IMR-90 (cell line): ENCODE measurements around the gene FNDC10. TPM values are rescaled to one million over a fixed set of nuclear protein-coding genes. Genes with fewer than 3 reads are reported as not detected.

ENCODE experiments used
- ATAC-seq: fragments of 200-7000 bp; cut with Tn5 transposase; 2 replicates; pipeline ENCODE4 v1.9.1; 2020; ENCODE audit warnings: low read depth, mild to moderate bottlenecking, moderate library complexity
- BruUV-seq: library from RNA; stranded (reverse); fragments of 400-500 nt; replicated peaks from 2 replicates; lab custom pipeline; 2021; lab: Mats Ljungman, UMichigan
- CTCF ChIA-PET: fragments of 300-600 bp; formaldehyde crosslinking; extraction: SDS; loops from one replicate; lab custom pipeline; 2021; ENCODE audit warnings: antibody characterized with exemption; lab: Yijun Ruan, JAX
- POLR2A ChIA-PET: fragments of 300-600 bp; sonication (Branson Sonifier 250); formaldehyde crosslinking; loops from one replicate; lab custom pipeline; 2022; ENCODE audit warnings: antibody characterized with exemption; ENCODE audit not compliant: unreplicated experiment; lab: Charles Lee
- DNase-seq: peaks from one replicate; pipeline ENCODE4 v3.0.0; 2013
- H2AFZ ChIP-seq: replicated peaks from 2 replicates; pipeline ENCODE3; 2013; ENCODE audit warnings: low read length, mild to moderate bottlenecking; ENCODE audit not compliant: poor library complexity
- H2AK5ac ChIP-seq: 2 replicates; pipeline ENCODE4 v1.6.1; 2013; ENCODE audit warnings: low read depth, low read length, inconsistent platforms
- H2AK9ac ChIP-seq: replicated peaks from 2 replicates; pipeline ENCODE3; 2013; ENCODE audit warnings: mild to moderate bottlenecking, low read depth, low read length, moderate library complexity; ENCODE audit not compliant: poor library complexity
- H2BK120ac ChIP-seq: 2 replicates; pipeline ENCODE4 v1.6.1; 2013; ENCODE audit warnings: low read depth, low read length, inconsistent platforms
- H2BK15ac ChIP-seq: 3 replicates; pipeline ENCODE4 v1.6.1; 2013; ENCODE audit warnings: low read depth, low read length, inconsistent platforms
- H2BK20ac ChIP-seq: 2 replicates; pipeline ENCODE4 v1.6.1; 2013; ENCODE audit warnings: low read depth, mild to moderate bottlenecking, inconsistent platforms, low read length, moderate library complexity
- H2BK5ac ChIP-seq: 2 replicates; pipeline ENCODE4 v1.6.1; 2013; ENCODE audit warnings: mild to moderate bottlenecking, low read depth, low read length, inconsistent platforms; ENCODE audit not compliant: poor library complexity, severe bottlenecking
- H3K14ac ChIP-seq: replicated peaks from 2 replicates; pipeline ENCODE4 v1.6.1; 2013; ENCODE audit warnings: low read depth, low read length, inconsistent platforms
- H3K18ac ChIP-seq: 2 replicates; pipeline ENCODE4 v1.6.1; 2013; ENCODE audit warnings: low read depth, low read length, control low read depth
- H3K23ac ChIP-seq: 2 replicates; pipeline ENCODE4 v1.6.1; 2013; ENCODE audit warnings: low read depth, low read length, inconsistent platforms
- H3K27ac ChIP-seq: 2 replicates; pipeline ENCODE4 v1.5.1; 2013; ENCODE audit warnings: mild to moderate bottlenecking, control low read depth, low read length; ENCODE audit not compliant: insufficient read depth
- H3K27me3 ChIP-seq: 2 replicates; pipeline ENCODE4 v1.6.1; 2013; ENCODE audit warnings: low read length; ENCODE audit not compliant: control insufficient read depth, insufficient read depth
- H3K36me3 ChIP-seq: 2 replicates; pipeline ENCODE4 v1.6.1; 2013; ENCODE audit warnings: low read length, mixed read lengths; ENCODE audit not compliant: control insufficient read depth, insufficient read depth
- H3K4ac ChIP-seq: 2 replicates; pipeline ENCODE4 v1.6.1; 2013; ENCODE audit warnings: low read depth, low read length, inconsistent platforms
- H3K4me1 ChIP-seq: 2 replicates; pipeline ENCODE4 v1.6.1; 2013; ENCODE audit warnings: low read length, mixed read lengths; ENCODE audit not compliant: control insufficient read depth, insufficient read depth
- H3K4me2 ChIP-seq: 2 replicates; pipeline ENCODE4 v1.6.1; 2013; ENCODE audit warnings: low read depth, mild to moderate bottlenecking, control low read depth, low read length, moderate library complexity
- H3K4me3 ChIP-seq: 2 replicates; pipeline ENCODE4 v1.5.1; 2013; ENCODE audit warnings: low read depth, mild to moderate bottlenecking, control low read depth, low read length, moderate library complexity; ENCODE audit not compliant: insufficient read depth
- H3K56ac ChIP-seq: 2 replicates; pipeline ENCODE4 v1.6.1; 2013; ENCODE audit warnings: low read length, inconsistent platforms; ENCODE audit not compliant: insufficient read depth; ENCODE audit errors: extremely low read depth
- H3K79me1 ChIP-seq, 2 experiments: 2 replicates each; pipeline ENCODE4 v1.6.1; 2013; ENCODE audit warnings: low read length in 2 of 2, inconsistent platforms in 1 of 2, low read depth in 1 of 2
- H3K9ac ChIP-seq: 2 replicates; pipeline ENCODE4 v1.6.1; 2013; ENCODE audit warnings: low read depth, low read length, control low read depth
- H3K9me1 ChIP-seq: 2 replicates; pipeline ENCODE4 v1.6.1; 2013; ENCODE audit warnings: low read length, inconsistent platforms; ENCODE audit not compliant: insufficient read depth
- H3K9me3 ChIP-seq: 2 replicates; pipeline ENCODE4 v1.6.1; 2013; ENCODE audit warnings: low read length; ENCODE audit not compliant: control insufficient read depth, insufficient read depth
- H4K20me1 ChIP-seq: 2 replicates; pipeline ENCODE4 v1.6.1; 2013; ENCODE audit warnings: low read length, inconsistent platforms; ENCODE audit not compliant: insufficient read depth
- H4K5ac ChIP-seq: 2 replicates; pipeline ENCODE4 v1.6.1; 2013; ENCODE audit warnings: mild to moderate bottlenecking, low read depth, low read length, control low read depth
- H4K8ac ChIP-seq, 2 experiments: 2 replicates each; pipeline ENCODE4 v1.6.1; 2013; ENCODE audit warnings: low read depth in 2 of 2, low read length in 2 of 2, control low read depth in 1 of 2, inconsistent platforms in 1 of 2
- H4K91ac ChIP-seq: 2 replicates; pipeline ENCODE4 v1.6.1; 2013; ENCODE audit warnings: low read depth, low read length, inconsistent platforms; ENCODE audit not compliant: insufficient read depth
- CHD1 ChIP-seq: IDR thresholded peaks from 2 replicates; pipeline ENCODE4 v1.6.1; 2012; ENCODE audit warnings: low read depth, low read length, improper control_type of control experiment
- CTCF ChIP-seq: conservative IDR thresholded peaks from 2 replicates; pipeline ENCODE4 v1.5.1; 2012; ENCODE audit warnings: mild to moderate bottlenecking, low read depth, low read length, improper control_type of control experiment
- ELK1 ChIP-seq: fragments of 150-350 bp; IDR thresholded peaks from 2 replicates; pipeline ENCODE4 v1.6.1; 2016; ENCODE audit warnings: low read depth, mild to moderate bottlenecking, low read length, moderate library complexity, borderline replicate concordance
- FOS ChIP-seq: fragments of 150-350 bp; IDR thresholded peaks from 2 replicates; pipeline ENCODE4 v1.6.1; 2016; ENCODE audit warnings: low read depth, low read length
- MAFK ChIP-seq: IDR thresholded peaks from 2 replicates; pipeline ENCODE4 v1.6.1; 2012; ENCODE audit warnings: low read depth, low read length, improper control_type of control experiment
- MAZ ChIP-seq: IDR thresholded peaks from 2 replicates; pipeline ENCODE4 v1.6.1; 2012; ENCODE audit warnings: low read depth, mild to moderate bottlenecking, low read length, improper control_type of control experiment, moderate library complexity, borderline replicate concordance
- MXI1 ChIP-seq: IDR thresholded peaks from 2 replicates; pipeline ENCODE4 v1.6.1; 2012; ENCODE audit warnings: low read depth, mild to moderate bottlenecking, low read length, moderate library complexity, borderline replicate concordance
- POLR2A ChIP-seq: IDR thresholded peaks from 2 replicates; pipeline ENCODE4 v1.6.1; 2012; ENCODE audit warnings: mild to moderate bottlenecking, low read depth, low read length
- RCOR1 ChIP-seq: IDR thresholded peaks from 2 replicates; pipeline ENCODE4 v1.6.1; 2012; ENCODE audit warnings: mild to moderate bottlenecking, low read length, improper control_type of control experiment; ENCODE audit not compliant: insufficient replicate concordance
- SMC3 ChIP-seq: fragments of 150-350 bp; IDR thresholded peaks from 2 replicates; pipeline ENCODE4 v1.6.1; 2016; ENCODE audit warnings: low read depth, mild to moderate bottlenecking, antibody characterized with exemption, low read length, moderate library complexity
- WGBS, 2 experiments: methylation state at CpG; one replicate each; pipeline versions ENCODE4 v1.1.5 to v1.1.7; 2013; ENCODE audit warnings: missing lambda C conversion rate in 2 of 2; ENCODE audit not compliant: insufficient read length in 1 of 2; ENCODE audit errors: extremely low coverage in 2 of 2; 5-methylcytosine and 5-hydroxymethylcytosine counted together
- dilution Hi-C: fragments of 300-500 bp; cut with HindIII; formaldehyde crosslinking; loops from one replicate; pipeline ENCODE4 v1.14.3; 2018; ENCODE audit warnings: low sequenced_read_pairs; ENCODE audit not compliant: unreplicated experiment
- in situ Hi-C: fragments of 300-500 bp; cut with MboI; formaldehyde crosslinking; loops from 3 replicates; pipeline ENCODE4 v1.14.3; 2019; ENCODE audit warnings: low sequenced_read_pairs, inconsistent platforms, mixed read lengths
- intact Hi-C: fragments of 100-400 bp; cut with micrococcal nuclease; formaldehyde crosslinking; loops from 2 replicates; pipeline ENCODE4 v1.10.0; 2022
- polyA plus RNA-seq, 3 experiments: library from polyadenylated mRNA; depleted of rRNA; stranded (reverse); fragments of >200 nt; gene quantifications; 2 replicates each; pipeline ENCODE4 v1.2.3, GENCODE V29; 2012; ENCODE audit warnings: low replicate concordance in 1 of 3
- total RNA-seq: library from RNA; depleted of rRNA; stranded (reverse); fragments of >200 nt; gene quantifications from 2 replicates; pipeline ENCODE4 v1.2.3, GENCODE V29; 2012

FNDC10 gene
- total and polyA plus RNA-seq, 2 of the 4 experiments (the other 2 are of a cell fraction) = 0.36 to 5.8 TPM

- Histone ChIP-seq H3K27ac (no peak overlapping the region), H3K18ac (no peak overlapping the region), H3K4me3 (no peak overlapping the region), H2BK120ac (no peak overlapping the region), H2AK5ac (no peak overlapping the region), H4K20me1 (peaks cover 50% of the 10 kb centered on the region), H3K14ac (no peak overlapping the region), H3K9ac (no peak overlapping the region), H3K4me1 (peaks cover 5% of the 10 kb centered on the region; the same call in 1 of the 2 replicates), H2AK9ac (no peak overlapping the region), H3K4ac (no peak overlapping the region), H3K9me3 (no peaks in the 10 kb centered on the region), H4K91ac (no peak overlapping the region), H3K23ac (no peak overlapping the region), H3K36me3 (peaks cover 10% of the 10 kb centered on the region; the same call in 1 of the 2 replicates), H2BK5ac (no peak overlapping the region), H4K8ac (no peak overlapping the region; a peak in 1 of 4 replicates), H3K27me3 (no peaks in the 10 kb centered on the region), H2BK15ac (no peak overlapping the region), H3K4me2 (no peak overlapping the region), H2AFZ (peak overlapping the region; percentile 23), H2BK20ac (no peak overlapping the region), H3K56ac (no peak overlapping the region), H3K9me1 (peaks cover 13% of the 10 kb centered on the region), H3K79me1 (peaks cover 12 to 77% of the 10 kb centered on the region in 2 experiments), H4K5ac (no peak overlapping the region)
- BruUV-seq = no TSS peak
- CTCF ChIA-PET = interaction anchor here (0.7 kb wide), 1 partner anchor 29 kb away, joined by 4 read pairs; no protein-coding TSS in a partner anchor
- no peak for ATAC-seq
- TF ChIP-seq MAFK (no peak), ELK1 (no peak), CHD1 (no peak), RCOR1 (no peak), MAZ (no peak), POLR2A (no peak), SMC3 (no peak), FOS (no peak), CTCF (no peak), MXI1 (no peak)
- in situ Hi-C loops = no loop called here
- POLR2A ChIA-PET = no interaction called here
- no peak for DNase-seq
- intact Hi-C loops = no loop called here
- dilution Hi-C loops = no loop called here
- WGBS, 2 experiments = 91% methylated on average over 26 of the region's 35 CpGs; no CpG with 5 or more reads in 1 of the 2 experiments
Observed at GRCh38 chr1:1553821-1554494, 46.0 kb downstream of the FNDC10 start.
